Astrocyte (in vitro differentiated cells and primary cell): ENCODE measurements around the gene APBB2.

Source experiments
- EZH2 ChIP-seq: IDR thresholded peaks from 2 replicates; pipeline ENCODE4 v1.6.1; 2012; ENCODE audit warnings: mild to moderate bottlenecking, low read length, inconsistent platforms; ENCODE audit not compliant: insufficient read depth
- TF ChIP-seq, protein P1 (sequence below): IDR thresholded peaks from 2 replicates; pipeline ENCODE4 v1.5.1; 2011; ENCODE audit warnings: low read depth, mild to moderate bottlenecking, inconsistent platforms, low read length, moderate library complexity; ENCODE audit not compliant: insufficient read depth

- TF ChIP-seq, protein P1, sequence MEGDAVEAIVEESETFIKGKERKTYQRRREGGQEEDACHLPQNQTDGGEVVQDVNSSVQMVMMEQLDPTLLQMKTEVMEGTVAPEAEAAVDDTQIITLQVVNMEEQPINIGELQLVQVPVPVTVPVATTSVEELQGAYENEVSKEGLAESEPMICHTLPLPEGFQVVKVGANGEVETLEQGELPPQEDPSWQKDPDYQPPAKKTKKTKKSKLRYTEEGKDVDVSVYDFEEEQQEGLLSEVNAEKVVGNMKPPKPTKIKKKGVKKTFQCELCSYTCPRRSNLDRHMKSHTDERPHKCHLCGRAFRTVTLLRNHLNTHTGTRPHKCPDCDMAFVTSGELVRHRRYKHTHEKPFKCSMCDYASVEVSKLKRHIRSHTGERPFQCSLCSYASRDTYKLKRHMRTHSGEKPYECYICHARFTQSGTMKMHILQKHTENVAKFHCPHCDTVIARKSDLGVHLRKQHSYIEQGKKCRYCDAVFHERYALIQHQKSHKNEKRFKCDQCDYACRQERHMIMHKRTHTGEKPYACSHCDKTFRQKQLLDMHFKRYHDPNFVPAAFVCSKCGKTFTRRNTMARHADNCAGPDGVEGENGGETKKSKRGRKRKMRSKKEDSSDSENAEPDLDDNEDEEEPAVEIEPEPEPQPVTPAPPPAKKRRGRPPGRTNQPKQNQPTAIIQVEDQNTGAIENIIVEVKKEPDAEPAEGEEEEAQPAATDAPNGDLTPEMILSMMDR = no peak
- TF ChIP-seq EZH2 = no peak
Observed at GRCh38 chr4:41079881-41080560, 134.3 kb downstream of the APBB2 start.
